ENCODE data around the gene FGF19.
"Not testable (repeated sequence)": the region's sequence is repeated elsewhere in the genome, so short reads cannot be mapped to it uniquely, and the experiment has no call there.

FGF19 gene

DNA sequence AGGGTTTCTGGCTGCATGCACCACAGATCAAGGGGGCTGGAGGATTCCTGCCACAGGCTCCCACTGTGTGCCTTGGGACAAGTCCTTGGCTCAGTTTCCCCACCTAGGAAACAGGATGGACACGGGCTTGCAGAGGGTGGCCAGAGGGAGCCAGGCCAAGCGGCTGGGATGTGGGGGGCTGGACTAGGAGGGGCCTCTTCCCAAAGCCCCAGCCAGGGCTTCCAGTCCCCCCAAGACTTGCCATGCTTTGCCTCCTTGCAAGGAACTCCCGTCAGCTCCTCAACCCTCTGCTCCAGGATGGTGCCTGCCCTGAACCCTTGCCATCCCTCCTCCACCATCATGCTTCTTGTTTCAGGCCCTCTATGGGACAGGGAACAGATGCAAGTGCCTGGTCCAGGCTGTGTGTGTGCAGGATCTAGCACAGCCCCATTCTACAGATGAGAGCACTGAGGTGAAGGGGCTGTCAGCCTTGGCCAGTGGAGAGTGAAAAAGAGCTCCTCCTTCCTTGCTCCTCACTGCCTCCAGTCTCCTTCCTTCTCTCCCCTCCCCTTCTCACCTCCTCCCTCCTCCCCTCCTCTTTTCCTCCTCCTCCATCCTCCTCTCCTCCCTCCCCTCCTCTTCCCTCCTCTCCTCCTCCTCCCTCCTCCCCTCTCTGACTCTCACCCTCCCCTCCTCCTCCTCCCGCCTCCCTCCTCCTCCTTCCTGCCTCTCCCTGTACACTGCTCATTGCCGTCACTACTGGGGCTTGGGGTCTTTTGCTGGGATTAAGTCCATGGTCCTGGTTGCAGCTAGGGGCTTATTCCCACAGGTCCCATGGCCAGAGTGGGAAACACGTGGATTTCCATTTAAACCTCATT lies 13.3 kb upstream of the FGF19 start:
- DNase-seq = no peak

DNA sequence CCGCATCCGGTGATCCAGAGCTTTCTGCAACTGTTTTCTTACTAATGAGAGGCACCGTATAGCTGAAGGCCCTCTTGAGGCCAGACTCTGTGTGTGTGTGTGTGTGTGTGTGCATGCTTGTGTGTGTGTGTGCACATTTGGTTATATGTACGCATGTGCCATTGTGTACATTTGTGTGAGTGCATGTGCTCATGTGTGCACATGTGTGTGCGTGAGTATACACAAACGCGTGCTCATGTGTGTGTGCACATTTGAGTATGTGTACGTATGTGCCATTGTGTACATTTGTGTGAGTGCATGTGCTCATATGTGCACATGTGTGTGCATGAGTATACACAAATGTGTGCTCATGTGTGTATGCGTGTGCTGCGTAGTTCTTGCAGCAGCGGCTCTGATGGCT lies 12.3 kb upstream of the FGF19 start:
- DNase-seq = no peak

DNA sequence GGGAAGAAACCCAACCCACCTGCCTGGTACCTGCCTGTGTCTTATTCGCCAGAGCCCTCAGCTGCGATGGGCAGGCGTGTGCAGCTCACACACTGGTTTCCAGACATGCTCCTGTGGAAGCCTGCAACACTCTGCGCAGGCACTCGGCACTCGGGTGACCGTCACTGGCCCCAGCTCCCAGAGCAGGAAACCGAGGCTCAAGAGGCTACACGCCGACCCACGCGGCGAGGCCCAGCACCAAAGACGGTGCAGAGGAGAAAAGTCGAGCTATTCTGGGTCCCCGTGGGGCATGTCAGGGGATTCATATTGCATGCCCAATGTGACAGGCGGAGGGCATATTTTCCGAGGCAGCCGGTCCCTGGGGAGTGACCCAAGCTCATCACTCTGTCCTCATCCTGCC lies 11.6 kb upstream of the FGF19 start:
- DNase-seq = no peak

DNA sequence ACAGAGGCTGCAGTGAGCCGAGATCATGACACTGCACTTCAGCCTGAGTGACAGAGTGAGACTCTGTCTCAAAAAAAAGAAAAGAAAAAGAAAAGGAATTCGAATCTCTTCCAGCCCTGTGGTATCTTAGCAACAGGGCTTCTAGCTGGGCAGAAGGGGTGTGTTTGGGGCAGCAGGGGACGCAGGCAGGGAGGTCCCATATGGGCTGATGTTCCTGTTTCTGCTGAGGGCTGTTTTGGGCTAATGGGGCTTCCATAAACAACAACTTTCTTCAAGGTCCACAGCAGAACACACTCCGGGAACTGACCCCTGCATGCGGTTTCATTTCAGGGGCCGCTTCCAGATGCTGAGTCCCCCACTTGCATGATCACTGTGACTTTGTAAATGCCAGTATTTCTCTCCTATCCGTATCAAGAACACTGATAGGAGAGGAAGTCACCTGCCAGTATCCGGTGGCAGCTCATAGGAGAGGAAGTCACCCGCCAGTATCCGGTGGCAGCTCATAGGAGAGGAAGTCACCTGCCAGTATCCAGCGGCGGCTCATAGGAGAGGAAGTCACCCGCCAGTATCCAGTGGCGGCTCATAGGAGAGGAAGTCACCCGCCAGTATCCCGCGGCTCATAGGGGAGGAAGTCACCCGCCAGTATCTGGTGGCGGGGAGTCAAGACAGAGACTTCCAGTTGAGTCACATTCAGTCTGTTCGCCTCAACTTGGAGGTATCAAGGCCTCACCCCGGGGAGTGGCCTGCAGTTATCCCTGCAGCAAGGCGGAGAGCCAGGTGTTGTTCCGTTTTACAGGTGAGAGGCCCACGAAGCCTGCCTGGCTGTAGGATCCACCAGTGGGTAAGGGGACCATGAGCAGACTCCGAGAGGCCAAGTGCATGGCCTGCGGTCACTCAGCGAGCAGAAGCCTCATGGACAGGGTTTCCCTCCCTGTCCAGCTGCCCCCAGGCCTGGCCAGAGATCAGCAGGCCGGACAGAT lies 8.3 kb upstream of the FGF19 start:
- DNase-seq = no peak

DNA sequence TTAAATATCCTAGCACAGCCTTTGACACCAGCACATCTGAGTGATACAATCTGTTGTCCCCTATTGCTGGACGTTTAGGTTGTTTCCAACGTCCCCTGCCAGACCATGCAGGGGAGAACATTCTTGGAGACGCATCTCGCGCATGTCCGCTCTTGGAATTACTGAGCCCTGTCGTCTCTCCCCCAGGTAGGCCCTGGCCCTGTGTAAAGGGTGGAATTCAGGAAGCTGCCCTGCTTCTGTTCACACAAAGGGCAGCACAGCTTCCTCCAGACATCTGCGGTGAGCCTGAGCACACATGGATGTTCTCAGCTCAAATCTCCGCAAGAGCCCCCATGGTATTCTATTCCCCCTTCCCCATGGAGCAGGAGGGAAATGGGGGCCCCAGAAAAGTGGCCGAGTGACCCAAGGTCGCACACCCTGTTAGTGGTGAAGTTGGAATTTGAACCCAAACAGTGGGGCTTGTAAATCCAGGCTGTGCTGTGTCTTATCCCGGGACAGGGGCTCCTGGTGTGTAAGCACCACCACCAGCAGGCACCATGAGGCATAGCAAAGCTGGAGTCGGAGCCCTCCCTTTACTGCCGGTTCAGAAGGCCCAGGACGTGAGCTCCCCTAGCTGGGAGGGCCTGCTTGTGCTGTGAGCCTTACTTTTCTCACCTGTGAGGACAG lies 5.0 kb upstream of the FGF19 start:
- no peak for DNase-seq

DNA sequence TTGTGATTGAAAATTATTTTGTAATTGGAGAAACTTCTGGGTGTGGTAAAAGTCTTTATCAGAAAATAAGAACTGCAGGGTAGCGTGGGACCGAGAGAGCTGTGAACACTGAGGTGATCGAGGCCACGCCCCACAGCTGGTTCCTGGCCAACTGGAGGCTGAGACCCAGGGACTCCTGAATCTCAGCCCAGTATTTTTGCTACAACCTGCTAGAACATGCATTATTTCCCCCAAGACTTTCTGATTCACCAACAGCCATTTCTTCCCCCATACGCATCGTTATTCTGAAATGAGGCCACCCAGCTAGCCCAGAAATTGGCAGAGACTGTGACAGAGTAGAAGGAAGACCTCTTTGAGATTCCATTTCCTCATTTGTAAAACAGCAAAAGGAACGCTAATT lies 3.4 kb upstream of the FGF19 start:
- DNase-seq = no peak

DNA sequence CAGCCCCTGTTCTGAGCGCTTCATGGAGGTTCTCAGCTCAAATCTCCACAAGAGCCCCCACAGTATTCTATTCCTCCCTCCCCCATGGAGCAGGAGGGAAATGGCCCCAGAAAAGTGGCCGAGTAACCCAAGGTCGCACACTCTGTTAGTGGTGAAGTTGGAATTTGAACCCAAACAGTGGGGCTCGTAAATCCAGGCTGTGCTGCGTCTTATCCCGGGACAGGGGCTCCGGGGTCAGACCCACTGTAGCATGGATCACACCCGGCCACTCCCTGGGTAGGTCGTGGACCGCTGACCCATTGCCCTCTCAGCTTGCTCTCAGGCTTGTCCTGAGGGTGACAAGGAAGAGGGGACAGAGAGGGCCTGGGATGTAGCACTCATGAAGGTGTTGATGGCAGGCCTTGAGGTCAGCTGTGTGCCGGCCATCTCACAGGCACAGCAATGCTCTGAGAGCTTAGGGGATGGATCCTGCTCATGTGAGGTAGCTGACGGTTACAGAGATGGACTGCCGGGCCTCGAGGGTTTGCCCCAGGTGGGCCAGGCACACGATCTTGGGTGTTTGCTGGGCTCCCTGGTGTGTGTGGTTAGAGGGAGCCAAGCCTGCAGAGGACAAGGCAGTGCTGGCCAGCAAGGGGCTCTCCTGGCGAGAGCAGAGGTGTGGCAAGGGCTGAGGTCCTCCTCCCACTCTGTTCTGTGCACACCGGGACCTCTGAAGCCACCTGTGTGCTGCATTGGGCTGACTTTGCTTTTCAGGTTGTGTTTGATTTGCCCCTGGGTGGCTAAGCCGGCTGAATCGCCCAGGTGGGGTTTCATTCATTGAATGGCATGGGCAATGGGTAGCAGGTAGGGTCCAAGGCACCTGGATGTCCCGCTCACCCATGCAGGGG lies 2.3 kb upstream of the FGF19 start:
- no peak for DNase-seq

DNA sequence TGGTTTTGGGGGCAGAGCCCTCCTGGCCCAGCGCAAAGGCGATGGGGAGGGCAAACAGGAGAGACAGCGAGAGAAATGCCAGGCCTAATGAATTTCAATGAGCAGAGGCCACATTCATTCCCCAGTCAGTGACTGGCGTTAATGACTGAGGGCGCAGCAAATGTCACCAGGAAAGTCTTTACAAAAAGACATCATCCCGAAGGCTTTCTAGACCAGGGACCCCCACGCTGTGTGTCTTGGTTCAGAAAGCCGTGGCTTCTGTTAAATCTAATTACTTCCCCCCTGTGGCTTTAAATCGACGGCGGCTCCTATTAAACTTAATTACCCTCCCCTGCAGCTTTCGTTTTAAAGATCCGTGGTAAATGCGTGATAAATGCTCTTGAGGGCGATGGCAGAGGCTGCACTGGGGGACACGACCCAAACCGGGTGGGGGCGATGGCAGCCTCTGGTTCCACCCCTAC lies 1.6 kb upstream of the FGF19 start:
- DNase-seq = no peak

DNA sequence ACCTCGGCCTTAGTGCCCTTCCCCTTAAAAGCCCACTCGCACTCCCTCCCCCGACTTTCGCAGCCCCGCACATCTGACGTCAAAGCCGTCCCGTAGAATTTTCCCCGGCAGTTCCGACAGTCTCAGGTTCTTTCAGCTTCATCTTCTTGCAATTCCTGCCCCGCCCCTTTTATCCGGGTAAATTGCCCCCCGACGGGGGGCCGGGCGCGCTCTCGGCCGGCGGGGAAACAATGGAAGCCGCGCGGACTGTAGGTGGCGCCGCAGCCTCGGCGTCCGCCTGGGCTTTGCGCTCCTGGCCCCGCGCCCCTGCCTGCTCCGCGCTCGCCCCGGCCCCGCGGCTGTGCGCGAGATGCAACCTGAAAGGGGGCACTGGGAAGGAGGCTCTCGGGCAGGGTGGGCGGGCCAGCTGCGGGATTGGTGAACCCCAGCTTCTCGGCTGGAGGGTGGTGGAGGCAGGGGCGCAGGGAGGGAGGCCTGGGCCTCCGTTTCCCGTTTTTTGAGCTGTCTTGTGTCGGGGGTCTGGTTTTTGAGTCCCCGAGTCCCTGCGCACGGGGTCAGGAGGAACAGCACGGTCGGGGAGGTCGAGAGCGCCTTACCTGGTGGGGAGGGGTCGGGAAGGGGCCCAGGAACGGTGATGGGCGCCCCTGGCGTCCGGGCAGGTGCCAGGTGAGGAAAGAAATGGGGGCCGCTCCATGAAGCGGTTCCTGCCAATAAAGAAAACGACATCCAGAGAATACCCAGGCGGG lies 859 bp upstream of the FGF19 start:
- DNase-seq = no peak

DNA sequence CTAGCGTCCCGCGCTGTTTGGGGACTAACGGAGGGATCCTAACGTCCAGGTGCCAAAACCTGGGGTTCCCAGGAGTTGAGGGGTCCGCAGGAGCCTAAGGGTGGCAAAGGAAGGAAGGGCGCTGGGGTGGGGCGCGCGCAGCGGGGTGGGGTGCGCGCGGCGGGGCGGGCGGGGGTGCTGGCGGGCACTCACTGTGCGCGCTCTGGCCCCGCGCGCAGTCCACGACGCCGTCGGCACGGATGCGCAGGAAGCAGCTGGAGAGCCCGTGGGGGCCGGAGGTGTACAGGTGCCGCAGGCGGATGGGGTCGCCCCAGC lies 412 bp downstream of the FGF19 start:
- DNase-seq = no peak

DNA sequence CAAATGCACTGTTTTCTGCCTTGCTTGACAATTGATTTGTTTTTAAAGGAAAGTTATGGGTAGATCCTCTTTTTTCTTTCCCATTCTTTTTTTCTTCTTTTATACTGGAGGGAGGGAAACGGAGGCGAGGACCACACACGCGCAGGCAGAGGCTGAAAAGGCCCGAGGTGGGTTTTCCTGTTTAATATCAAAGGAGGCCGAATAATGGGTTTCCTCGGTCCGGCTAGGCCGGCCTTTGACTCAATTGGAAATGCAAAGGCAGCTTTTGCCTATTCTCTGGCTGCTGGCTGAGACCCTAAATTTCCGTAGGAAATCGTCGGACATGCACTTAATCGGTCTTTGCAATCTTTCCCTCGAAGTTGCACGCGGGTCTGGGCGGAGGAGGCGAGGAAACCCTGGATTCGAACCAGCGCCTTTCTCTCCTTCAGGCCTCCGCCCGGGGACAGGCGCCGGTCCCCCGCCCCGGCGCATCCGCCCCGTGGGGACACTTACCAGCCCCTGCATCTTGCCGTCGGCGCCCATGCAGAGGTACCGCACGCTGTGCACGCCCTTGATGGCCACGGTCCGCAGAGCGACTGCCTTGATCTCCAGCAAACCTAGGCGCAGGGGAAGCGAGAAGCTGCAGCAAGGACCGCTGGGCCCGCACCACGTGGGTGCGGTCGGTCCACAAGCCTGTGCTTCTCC lies 911 bp downstream of the FGF19 start:
- DNase-seq = no peak

DNA sequence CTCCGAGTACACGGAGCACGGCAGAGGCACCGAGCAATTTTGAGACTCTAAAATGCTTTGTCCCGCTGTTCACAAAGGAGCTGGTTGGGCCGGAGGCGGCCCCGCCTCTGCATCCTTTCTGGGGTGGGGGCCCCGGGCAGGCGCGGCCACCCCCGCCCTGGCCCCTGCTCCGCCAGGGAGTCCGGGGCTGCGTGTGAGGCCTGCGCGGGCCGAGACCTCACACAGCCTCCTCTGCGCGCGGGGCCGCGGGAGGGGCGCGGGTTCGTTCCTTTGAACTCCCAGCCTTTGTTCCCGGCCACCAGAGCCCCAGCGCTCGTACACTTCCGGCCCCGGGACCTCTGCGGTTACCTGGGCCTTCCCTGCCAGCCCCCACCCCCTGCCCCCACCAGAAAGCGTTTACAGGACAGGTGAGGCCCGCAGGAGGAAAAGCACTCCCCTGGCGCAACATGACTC lies 1.6 kb downstream of the FGF19 start:
- DNase-seq = no peak

DNA sequence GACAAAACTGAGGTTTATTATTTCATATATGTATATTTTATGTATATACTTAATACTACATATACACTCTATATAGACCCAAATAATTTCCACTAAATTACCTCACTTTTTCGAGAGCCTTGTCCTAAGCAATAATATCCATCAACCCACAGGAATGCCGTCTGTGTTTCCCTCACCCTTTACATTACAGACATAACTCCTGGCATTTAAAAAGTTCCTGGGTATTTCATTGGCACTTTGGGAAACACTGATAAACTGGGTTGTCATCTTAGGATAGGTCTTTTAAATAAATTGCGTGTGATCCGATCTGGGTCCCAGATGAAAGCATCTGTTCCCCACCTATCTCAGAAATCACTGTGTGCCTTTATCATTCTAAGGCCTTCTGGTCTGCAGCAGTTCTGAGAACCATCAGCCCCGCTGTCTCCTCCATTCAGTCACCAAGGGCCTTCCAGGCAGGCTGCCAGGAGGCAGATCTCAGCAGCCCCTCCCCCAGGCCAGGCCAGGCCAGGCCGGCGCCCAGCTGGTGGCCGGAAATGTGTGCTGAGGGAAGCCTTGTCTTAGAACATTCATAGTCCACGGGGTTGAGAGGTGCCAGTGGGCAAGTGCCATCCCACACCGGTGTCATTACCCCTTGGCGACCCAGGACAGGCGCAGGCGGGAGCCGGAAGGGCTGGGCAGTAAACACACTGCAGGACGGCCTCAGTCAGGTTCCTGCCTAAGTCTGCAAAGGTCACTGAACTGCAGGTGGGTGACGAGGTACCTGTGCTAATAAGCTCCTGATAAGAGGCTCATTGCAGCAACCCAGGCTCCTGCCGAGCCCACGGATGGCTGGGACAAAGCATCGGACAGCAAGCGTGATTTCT lies 3.3 kb downstream of the FGF19 start:
- DNase-seq = peak; percentile 37

DNA sequence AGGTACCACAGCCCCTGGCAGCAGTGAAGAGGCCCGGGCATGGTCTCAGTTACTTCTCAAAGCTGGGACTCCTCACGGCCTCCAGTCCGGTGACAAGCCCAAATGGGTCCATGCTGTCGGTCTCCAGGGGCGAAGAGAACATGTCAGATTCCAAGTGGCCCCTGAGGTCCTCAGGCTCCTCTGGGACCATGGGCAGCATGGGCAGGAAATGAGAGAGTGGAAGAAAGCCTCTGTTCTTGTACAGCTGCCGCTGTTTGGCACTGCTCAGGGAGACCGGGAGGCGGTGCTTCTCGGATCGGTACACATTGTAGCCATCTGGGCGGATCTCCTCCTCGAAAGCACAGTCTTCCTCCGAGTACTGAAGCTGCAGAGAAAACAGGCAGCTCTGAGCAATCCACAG lies 4.6 kb downstream of the FGF19 start:
- DNase-seq = peak; percentile 47

DNA sequence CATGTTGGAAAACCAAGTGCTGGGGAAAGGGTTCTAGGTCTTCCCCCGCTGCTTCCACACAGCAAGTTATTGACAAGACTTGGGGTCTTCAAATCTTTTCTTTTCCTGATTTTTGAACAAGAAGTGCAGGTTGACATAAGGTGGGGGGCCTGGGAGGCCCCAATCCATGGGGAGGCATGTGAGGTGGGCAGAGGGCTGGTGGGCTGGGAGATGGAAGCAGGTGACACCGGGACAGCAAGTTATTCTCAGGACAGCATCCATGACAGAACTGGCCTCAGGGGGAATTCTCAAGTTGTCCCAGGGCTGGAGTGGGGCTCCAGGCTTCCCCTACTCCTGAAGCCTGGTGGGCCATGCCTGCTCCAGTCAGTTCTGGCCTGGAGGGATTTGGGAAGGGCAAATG lies 5.5 kb downstream of the FGF19 start:
- no peak for DNase-seq

DNA sequence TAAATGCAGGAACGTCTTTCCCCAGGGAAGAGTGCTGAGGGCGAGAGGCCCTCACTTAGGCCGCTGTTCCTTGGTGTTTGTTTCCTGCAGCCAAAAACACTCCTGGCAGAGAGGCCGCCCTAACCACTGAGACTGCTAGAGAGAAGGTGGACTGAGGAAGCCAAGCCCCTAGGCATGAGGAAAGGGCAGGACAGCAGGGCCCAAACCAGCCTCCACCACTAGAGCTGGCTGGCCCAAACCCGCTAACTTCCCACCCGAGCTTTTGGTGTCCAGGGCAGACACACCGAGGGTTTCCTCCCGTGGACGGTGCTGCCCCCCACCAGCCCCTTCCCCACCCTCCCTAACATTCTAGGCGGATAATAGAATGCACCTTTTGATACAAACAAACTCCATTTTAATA lies 6.0 kb downstream of the FGF19 start:
- DNase-seq = no peak

DNA sequence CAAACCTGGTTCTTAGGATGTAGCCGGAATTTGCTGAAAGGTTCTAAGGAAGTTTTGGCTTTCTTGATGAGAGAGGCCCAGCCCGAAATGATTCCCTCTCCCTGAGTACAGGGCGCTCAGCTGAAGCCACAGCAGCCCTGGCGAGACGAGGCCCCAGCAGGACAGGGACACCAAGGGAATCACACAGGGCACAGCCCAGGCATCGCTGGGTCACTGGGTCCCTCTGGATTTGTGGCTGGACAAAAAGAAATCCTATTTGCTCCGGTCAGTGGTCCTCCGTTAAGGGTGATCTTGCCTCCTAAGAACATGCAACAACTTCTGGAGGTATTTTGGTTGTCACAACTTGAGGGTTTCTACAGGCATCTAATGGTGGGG lies 6.4 kb downstream of the FGF19 start:
- no peak for DNase-seq

DNA sequence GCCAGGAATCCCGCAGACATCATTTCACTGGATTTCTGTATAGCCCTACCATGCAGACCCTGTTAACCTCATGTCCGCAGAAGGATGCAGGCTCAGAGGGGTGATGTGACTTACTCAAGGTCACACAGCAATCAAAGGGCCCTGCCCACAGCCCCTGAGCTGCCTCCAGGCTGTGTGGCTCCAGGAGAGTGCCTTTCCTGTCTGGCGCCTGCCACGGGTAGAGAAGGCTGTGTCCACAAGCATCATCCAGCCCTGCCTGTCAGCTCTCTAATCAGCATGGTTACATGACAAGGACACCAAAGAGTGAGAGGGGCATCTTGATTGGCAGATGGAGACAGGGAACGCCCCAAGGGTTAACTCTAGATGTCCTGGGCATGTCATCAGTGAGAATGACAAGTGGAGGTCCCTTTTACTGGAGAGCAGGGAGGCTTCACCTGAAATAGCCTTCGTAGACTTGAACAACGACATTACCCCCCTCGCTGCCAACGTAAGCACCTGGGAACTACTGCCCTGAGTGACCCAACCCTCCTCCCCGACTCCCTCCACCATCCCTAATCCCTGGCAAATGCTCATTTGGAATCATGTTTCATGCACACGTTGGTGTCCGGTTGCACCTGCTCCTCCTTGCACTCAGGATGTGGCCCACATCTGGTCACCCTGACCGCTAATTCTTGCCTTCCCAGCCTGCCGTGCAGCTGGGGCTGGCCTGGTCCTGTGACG lies 6.9 kb downstream of the FGF19 start:
- DNase-seq = peak; percentile 62

DNA sequence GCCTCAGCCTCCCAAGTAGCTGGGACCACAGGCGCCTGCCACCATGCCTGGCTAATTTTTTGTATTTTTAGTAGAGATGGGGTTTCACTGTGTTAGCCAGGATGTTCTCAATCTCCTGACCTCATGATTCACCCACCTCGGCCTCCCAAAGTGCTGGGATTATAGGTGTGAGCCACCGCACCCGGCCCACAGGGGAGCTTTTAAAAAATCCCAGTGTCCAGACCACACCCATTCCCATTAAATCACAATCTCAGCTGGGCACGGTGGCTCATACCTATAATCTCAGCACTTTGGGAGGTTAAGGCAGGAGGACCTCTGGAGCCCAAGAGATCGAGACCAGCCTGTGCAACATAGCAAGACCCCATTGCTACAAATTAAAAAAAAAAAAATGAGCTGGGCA lies 7.8 kb downstream of the FGF19 start:
- not testable (repeated sequence) for DNase-seq
